ENCODE results near the gene COG5.

GRCh38 chr7:107388604-107389003 is 175.1 kb downstream of the COG5 start:
- TF ChIP-seq ZNF384 (IDR thresholded peaks at IDR 0.05) (no peak), SUZ12 (IDR thresholded peaks at IDR 0.05) (no peak), L3MBTL2 (conservative IDR thresholded peaks at IDR 0.05) (no peak), BHLHE40 (IDR thresholded peaks at IDR 0.05; ENCODE audit: borderline replicate concordance) (no peak), ARNT (IDR thresholded peaks at IDR 0.05) (no peak), FOXM1 (IDR thresholded peaks at IDR 0.05; ENCODE audit: borderline replicate concordance) (no peak), ELF4 (IDR thresholded peaks at IDR 0.05) (no peak), FOXA1 (IDR thresholded peaks at IDR 0.05) (no peak), HDGF (IDR thresholded peaks at IDR 0.05; ENCODE audit: borderline replicate concordance) (no peak), FOXK2 (IDR thresholded peaks at IDR 0.05) (no peak), CTBP1 (IDR thresholded peaks at IDR 0.05; ENCODE audit: borderline replicate concordance) (no peak), LEF1 (IDR thresholded peaks at IDR 0.05; ENCODE audit: borderline replicate concordance) (no peak), PKNOX1 (IDR thresholded peaks at IDR 0.05) (no peak)

Data from HEK293T (cell line).